ENCODE data around the gene RAB11FIP5.
"Not testable (repeated sequence)": the region's sequence is repeated elsewhere in the genome, so short reads cannot be mapped to it uniquely, and the experiment has no call there.

RAB11FIP5 gene

DNA sequence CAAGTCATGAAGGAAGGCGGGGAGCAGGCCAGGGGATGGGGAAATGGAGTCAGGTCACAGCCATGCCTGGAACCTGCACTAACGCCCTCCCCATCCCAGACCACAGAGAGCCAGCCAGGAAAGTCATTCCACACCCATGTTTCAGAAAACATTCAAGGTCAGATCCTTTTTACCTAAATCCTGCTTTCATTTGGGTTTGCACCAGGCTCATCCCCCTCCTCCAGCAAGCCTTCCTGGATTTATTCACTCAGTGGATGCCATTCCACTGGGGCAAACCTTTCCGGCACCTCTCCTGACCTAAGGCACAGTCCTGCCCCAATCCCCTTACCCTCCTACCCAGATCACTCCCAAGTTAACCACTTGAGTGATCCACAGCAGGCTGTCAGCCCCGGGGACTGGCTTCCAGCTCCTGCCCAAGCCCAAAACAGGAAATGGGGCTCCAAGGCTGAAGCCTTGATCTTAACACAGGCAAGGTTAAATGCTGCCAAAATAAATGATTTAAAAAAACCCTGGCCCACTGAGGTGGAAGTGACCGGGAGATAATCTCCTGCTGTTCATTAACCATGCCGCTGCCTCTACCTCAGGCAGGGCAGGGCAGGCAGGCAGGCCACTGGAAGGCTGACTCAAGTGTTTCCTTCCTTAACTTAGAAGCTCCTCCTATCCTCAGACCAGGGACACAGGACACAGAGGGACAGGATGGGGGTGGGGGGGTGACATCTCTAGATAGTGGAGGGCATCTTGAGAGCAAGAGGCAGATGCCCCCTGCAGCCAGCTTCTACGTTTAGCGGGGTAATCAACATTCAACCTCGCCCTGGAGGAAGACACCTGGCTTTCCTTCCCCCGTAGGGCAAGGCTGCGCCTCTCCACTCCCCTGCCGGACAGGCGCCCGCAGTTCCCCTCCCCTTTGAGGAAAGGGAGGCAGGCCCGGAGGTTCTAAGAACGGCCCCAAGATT, 1.4 kb downstream of the RAB11FIP5 start:
- DNase-seq: peak; percentile 61

DNA sequence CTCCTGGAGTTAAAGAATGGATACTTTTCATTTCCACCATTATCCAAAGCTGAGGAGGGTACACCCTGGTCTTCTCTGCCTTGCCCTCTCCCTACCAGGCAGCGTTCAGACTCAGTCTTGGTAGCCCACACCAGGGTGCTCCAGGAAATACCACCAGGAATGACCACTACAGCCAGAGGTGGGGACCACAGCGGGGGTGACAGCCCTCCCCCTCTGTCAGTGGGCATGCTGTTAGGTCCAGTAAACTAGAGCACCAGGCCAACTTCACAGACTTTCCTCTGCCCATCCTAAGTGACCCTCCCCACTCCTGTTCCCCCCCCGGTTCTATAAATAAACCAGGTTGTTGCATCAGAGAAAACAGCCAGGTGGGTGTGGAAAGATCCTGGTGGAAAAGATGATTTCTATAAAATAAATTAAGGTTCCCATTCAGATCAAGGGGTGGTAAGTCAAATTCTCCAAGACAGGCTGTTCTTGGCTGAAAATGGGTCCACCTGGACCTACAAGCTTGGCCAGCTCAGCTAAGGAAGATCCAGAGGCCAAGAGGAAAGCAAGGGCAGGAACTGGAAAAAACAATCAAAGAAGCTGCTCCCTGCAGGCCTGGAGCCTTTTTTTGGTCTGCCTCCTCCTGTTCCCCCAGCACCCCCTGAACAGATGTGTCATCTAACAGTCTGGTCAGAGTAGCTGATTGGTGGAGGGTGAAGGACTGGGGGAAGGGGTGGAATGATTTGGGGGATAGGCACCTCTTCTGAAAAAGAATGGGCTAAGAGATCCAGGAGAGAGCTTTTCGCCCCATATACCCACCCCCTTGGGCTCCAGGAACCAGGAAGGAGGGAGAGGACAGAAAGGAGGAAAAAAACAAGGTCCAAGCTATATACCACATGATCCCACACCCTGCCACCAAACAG, 2.3 kb downstream of the RAB11FIP5 start:
- no peak for DNase-seq

DNA sequence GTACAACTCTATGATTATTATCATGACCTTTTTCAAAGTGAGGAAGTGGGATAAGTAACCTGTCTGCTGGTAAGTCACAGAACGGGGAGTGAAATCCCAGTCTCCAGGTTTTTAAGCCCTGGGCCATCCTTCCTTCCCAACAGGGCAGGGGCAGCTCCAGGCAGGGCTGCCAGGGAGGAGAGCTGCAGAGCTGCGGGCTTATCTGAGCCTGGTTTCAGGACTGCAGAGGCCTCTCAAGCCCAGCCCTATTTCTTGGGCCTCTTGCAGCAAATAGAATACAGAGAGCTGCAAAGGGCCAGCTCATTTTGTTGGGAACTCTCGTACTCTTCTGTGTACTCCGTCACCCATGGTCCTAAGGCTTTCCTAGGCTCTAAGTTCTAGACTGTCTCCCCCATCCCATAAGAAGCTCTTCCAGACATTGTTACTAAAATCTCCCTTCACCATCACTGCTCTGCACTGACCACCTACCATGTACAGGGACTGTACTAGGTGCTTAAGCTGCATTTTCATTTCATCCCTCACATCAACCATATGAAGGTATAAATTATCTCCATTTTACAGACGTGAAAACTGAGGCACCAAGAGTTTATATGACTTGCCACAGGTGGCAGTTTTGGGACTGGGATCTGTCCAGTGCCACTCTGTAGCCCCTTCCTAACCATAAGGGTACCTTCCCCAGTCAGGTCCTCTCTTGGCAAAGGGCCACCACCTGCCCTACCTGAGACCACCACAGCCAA, 3.1 kb downstream of the RAB11FIP5 start:
- no peak for DNase-seq

DNA sequence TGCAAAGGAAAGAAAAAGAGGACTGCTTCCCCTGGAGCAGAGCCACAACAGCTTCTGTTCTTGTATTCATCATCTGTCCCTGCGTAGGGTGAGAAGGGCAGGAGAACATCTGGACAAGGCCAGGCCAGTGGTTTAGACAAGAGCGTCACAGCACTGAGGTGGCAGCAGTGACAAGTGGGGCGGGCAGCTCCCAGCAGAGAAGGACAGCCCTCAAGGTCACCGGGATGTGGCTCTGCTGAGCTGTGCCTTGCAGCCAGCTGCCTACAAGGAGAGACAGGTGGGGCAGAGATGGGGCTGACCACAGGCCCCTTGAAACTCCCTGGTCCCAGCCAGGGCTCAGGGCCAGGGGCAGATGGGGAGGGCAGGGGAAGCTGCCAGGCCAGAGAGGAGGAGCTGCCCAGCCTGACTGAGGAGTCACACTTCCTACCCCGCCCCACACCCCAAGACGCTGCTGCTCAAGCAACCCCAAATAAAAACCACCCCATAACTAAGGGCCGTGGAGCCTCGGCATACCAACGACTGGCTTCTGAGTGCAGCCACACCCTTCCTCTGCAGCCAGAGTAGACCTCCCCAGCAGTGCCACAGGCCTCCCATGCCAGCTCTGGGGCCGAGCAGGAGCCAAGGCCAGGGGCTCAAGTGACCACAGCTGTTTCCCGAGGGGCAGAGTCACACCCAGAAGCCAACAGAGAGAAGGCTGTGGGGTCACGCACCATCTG, 5.4 kb downstream of the RAB11FIP5 start:
- DNase-seq: no peak

DNA sequence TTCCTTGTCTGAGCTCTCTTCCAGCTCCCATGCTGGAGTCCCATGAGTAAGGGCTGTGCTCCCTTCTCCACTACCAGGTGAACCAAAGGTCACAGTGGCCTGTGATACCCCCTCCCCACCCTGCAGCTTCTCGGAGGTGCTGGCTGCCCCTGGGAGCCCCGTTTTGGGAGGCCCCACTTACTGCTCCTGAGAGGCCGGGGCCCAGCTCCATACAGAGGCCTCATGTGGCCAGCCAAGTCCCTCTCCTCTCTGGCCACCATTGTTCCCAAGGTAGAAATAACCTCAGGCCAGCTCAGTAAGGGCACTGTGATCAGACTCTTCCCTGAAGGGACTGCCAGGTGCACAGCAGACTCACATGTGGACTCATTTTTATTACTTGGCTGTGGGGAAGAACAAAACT, 6.0 kb downstream of the RAB11FIP5 start:
- no peak for DNase-seq

GRCh38 chr2:73105511-73105971, 7.2 kb downstream of the RAB11FIP5 start:
- DNase-seq: no peak

- no peak for DNase-seq
Measured at GRCh38 chr2:73104933-73105332, 7.8 kb downstream of the RAB11FIP5 start.

DNA sequence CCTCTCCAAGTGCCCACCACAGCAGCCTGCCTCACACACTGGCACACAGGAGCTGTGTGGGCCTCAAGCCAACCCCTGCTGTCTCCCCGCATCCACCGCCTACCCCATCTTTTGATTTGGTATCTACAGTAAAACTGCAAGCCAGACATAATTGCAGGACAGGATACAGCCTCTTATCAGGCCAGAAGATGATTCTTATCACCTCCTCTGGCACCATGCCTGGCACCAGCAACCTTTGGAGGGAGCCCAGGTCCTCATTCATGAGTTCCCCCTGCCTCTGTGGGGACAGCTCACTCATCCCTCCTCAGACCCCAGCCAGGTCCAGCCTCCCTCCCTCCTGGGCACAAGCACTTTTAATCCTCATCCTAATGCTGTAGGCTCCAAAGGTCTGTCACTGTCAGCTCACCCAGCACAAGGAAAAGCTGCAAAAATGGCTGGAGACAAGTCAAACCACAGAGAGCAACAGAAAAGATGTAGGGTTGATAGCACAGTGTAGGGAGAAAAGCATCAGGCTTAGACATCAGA, 9.7 kb downstream of the RAB11FIP5 start:
- no peak for DNase-seq

DNA sequence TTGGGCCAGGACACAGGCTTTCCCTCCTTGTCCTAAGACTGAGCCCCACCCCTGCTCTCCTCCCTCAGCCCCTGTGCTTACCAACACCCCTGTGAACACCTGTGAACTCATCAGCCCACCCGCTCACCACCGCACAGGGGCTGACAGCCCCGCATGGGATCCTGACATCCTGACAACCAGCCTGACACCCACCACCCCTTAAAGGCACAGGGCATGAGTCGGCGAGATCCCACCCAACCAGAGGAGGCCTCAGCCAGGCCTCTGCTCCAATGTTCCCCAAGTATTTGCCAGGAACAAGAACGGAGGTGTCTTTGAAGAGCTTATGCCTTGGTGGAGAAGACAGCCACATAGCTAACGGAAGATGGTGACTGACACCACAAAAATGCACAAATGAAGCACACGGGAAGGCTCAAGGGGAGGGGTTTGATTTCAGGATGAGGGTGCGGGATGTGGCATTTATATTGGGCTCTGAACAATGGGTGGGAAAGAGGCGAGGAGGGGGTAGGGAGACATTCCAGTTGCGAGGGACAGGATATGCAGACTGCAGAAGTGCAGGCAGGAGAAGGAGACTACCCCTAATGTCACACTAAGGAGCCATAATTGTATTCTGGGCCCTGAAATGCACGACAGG, 11.0 kb downstream of the RAB11FIP5 start:
- DNase-seq: no peak

DNA sequence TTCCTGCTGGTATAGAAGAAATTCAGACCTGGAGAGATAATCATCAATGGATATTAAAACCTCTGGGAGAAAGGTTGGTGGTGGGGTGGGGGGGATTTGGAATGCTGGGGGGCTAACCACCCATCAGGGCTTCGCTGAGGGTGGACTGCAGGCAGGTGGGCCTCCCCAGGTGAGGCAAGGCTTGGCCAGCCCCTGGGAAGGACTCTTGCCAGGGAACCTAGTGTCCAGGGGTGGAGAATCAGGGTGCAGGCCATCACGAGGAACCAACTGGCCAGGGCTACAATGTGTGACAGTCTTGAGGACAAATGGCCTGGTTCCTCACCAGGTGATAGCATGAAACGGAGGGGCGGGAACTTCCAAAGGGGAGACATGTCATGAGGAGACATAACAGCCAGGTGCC, 11.8 kb downstream of the RAB11FIP5 start:
- DNase-seq: no peak

DNA sequence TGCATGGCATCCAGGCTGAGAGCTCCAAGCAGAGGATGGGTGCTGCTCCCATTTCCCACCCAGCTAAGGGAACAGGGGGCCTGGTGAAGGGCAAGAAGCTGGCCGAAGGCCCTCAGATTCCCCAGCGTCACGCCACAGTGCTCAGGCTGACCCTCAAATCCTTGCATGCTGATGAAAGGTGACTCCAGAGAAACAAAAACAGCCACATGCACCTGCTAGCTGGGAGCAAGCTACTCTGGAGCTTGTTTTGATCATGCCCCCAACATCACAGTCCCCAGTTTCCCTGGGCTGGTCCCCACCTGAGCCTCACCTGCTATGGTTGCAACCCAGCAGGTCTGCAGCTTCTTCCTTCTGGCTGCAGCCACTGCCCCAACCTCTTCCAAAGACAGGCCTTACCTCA, 13.3 kb downstream of the RAB11FIP5 start:
- DNase-seq: no peak

GRCh38 chr2:73095910-73096309, 16.8 kb downstream of the RAB11FIP5 start:
- DNase-seq: no peak

DNA sequence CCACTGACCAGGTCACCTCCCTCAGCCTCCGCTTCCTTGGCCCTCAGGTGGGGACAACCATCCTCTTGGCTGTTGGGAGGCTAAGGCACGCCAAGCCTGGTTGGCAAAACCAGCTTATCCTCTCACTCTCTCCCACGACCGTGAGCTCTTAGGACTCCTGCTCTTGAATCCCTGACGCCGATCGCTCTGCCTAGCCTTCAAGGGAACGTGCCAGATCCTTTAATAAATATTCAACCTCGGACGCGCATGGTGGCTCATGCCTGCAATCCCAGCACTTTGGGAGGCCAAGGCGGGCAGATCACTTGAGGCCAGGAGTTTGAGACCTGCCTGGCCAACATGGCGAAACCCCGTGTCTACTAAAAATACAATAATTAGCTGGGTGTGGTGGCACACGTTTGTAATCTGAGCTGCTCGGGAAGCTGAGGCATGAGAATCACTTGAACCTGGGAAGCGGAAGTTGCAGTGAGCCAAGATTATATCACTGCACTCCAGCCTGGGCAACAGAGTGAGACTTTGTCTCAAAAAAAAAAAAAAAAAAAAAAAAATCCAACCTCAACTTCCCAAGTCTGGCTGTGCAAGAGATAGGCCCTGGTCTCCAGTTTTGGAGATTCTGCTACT, 19.0 kb downstream of the RAB11FIP5 start:
- not testable (repeated sequence) for DNase-seq

- DNase-seq: no peak
Measured at GRCh38 chr2:73092146-73092783, 20.5 kb downstream of the RAB11FIP5 start.

DNA sequence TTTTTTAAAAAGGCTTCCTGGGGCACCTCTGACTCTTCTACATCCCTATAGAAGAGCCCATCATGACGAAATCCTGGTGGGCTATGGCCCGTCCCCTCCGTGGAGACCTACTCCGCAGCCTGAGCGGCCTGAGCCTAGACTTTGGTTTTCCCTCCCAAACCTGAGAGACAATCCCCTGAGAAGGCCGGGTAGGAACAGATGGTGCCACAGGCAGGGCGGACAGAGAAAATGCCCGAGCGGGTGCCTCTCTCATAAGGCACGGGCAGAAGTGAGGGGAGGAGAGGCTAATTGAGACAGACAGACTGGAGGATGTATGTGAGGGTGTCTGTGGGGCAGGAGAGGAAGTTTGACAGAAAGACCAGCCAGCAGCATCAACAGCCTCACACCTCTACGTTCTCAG, 21.1 kb downstream of the RAB11FIP5 start:
- DNase-seq: no peak

- DNase-seq: no peak
Measured at GRCh38 chr2:73091164-73091563, 21.6 kb downstream of the RAB11FIP5 start.

- DNase-seq: peak; percentile 12
Measured at GRCh38 chr2:73089270-73090030, 23.3 kb downstream of the RAB11FIP5 start.

- no peak for DNase-seq
Measured at GRCh38 chr2:73088703-73089102, 24.0 kb downstream of the RAB11FIP5 start.

GRCh38 chr2:73088211-73088610, 24.5 kb downstream of the RAB11FIP5 start:
- DNase-seq: no peak

- DNase-seq: no peak
Measured at GRCh38 chr2:73087311-73087710, 25.4 kb downstream of the RAB11FIP5 start.

All from DMS53 (cell line).